Lower leg skin (tissue), 4 donors: ENCODE results near the gene ALX4. TPM values are rescaled to one million over a fixed set of nuclear protein-coding genes. Genes with fewer than 3 reads are reported as not detected.

Source experiments
- DNase-seq, 2 donors: peaks; one replicate each; pipeline ENCODE4 v3.0.0-alpha.2; 2019; ENCODE audit warnings: low spot score in 2 of 2
- H3K4me3 ChIP-seq: fragments of 200-600 bp; sonication (generic); 2 replicates; pipeline ENCODE4 v1.5.1; 2017; ENCODE audit warnings: mild to moderate bottlenecking, low read depth; ENCODE audit not compliant: poor library complexity, severe bottlenecking
- POLR2A ChIP-seq, 2 donors: fragments of 450-650 bp; IDR thresholded peaks; one replicate each; pipeline ENCODE4 v1.6.1; 2016 to 2017; ENCODE audit warnings: antibody characterized with exemption in 2 of 2, mild to moderate bottlenecking in 1 of 2, moderate library complexity in 1 of 2
- WGBS, 2 donors: methylation state at CpG; one replicate each; pipeline ENCODE4 v1.1.5; 2018; 5-methylcytosine and 5-hydroxymethylcytosine counted together
- intact Hi-C: fragments of 100-400 bp; cut with DNase I; formaldehyde crosslinking; loops from one replicate; pipeline ENCODE4 v1.15.0; 2023; ENCODE audit warnings: low total_unique reads
- total RNA-seq, 4 donors: library from RNA; depleted of rRNA; stranded (reverse); fragments of >200 nt; gene quantifications; one replicate each; pipeline ENCODE4 v1.1.0, GENCODE V29; 2016
- TF ChIP-seq, protein P1 (sequence below), 3 donors: fragments of 450-650 bp; IDR thresholded peaks; one replicate each; pipeline ENCODE4 v1.5.1; 2016; ENCODE audit warnings: antibody characterized with exemption in 3 of 3, mild to moderate bottlenecking in 3 of 3, moderate library complexity in 2 of 3

Gene ALX4
- total RNA-seq, 4 donors from 2014 or later = 0.04 to 1.7 (median 0.96) TPM; not detected in 1

DNA sequence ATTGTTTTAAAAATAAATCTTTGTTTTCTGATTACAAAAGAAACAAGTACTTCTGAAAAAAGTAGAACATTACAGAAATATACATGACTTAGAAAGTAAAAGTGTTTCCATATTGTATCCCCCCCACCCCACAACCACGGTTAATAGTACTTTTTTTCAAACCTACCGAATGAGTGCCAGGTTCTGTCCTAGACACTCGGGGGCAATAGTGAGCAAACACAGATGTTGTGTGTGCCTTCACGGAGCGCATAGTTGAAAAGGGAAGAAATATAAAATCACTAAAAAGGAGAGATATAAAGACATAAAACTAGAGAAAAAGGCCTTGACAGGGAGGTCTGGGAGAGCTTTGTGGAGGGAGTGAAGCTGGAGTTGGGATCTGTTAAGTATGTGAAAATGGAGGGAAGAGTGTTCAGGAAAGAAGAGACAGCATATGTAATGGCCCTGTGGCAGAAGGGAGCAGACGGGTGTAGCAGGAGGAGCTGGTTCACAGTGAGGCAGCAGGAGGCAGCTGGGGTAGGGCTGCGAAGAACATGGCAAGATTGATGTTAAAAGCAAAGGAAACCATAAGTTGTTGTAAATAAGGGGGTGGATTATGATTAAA lies 42.1 kb upstream of the ALX4 start:
- TF ChIP-seq, protein P1, sequence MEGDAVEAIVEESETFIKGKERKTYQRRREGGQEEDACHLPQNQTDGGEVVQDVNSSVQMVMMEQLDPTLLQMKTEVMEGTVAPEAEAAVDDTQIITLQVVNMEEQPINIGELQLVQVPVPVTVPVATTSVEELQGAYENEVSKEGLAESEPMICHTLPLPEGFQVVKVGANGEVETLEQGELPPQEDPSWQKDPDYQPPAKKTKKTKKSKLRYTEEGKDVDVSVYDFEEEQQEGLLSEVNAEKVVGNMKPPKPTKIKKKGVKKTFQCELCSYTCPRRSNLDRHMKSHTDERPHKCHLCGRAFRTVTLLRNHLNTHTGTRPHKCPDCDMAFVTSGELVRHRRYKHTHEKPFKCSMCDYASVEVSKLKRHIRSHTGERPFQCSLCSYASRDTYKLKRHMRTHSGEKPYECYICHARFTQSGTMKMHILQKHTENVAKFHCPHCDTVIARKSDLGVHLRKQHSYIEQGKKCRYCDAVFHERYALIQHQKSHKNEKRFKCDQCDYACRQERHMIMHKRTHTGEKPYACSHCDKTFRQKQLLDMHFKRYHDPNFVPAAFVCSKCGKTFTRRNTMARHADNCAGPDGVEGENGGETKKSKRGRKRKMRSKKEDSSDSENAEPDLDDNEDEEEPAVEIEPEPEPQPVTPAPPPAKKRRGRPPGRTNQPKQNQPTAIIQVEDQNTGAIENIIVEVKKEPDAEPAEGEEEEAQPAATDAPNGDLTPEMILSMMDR (IDR thresholded peaks at IDR 0.05) = no peak
- TF ChIP-seq POLR2A (IDR thresholded peaks at IDR 0.05) = no peak
- no peak for DNase-seq
- H3K4me3 ChIP-seq = no peak overlapping the region
- 71 to 78% methylated on average over 7 of the region's 7 CpGs for WGBS, 2 donors
- intact Hi-C loops = no loop called here

- DNase-seq = no peak
- 78% methylated on average over 9 of the region's 9 CpGs for WGBS, 2 donors
- H3K4me3 ChIP-seq = no peak overlapping the region
- intact Hi-C loops = no loop called here
- TF ChIP-seq, protein P1 (IDR thresholded peaks at IDR 0.05) = no peak
- no peak for TF ChIP-seq POLR2A (IDR thresholded peaks at IDR 0.05)
Measured at GRCh38 chr11:44351006-44351660, 41.2 kb upstream of the ALX4 start.

DNA sequence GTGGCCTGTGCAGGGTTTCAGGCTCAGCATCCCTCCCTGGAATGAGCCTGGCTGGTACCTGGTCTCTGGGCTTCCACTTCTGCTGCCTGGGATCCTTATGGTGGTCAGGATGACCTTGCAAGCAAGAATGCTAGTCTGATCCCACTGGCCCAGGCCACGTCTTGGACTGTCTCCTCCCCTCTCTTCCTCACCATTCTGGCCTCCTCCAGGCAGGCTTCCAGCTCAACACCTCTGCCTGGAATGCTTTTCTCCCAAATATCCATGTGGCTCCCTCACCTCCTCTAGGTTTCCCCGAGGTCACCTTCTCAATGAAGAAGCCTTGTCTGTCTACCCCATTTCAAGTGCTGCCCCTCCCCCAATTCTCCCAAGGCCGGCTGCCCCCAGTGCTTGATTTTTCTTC lies 39.4 kb upstream of the ALX4 start:
- H3K4me3 ChIP-seq = no peak overlapping the region
- intact Hi-C loops = no loop called here
- TF ChIP-seq, protein P1 (IDR thresholded peaks at IDR 0.05) = no peak
- no peak for TF ChIP-seq POLR2A (IDR thresholded peaks at IDR 0.05)
- WGBS, 2 donors = 69 to 95% methylated on average over 3 of the region's 3 CpGs
- no peak for DNase-seq

DNA sequence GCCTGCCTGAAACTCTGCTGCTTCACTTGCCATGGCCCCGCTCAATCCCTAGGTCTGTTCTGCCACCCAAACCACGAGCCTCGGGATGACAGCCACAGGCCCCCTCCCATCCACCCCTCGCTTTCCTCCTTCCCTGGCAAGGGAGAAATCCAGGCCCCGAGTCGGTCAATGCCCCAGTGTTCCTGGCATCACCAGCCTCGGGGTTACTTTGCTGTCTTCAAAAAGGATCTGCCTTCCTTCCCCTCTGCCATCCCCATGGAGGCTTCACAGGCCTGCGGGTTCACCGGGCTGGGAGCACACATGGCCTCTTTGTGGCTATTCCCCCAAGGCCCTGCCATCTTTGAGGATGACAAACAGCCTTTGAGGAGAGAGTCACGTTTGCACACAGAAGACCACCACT lies 38.8 kb upstream of the ALX4 start:
- no peak overlapping the region for H3K4me3 ChIP-seq
- TF ChIP-seq, protein P1 (IDR thresholded peaks at IDR 0.05) = no peak
- TF ChIP-seq POLR2A (IDR thresholded peaks at IDR 0.05) = no peak
- intact Hi-C loops = no loop called here
- WGBS, 2 donors = 74 to 79% methylated on average over 10 of the region's 10 CpGs
- DNase-seq = no peak

GRCh38 chr11:44348114-44348513 lies 38.2 kb upstream of the ALX4 start:
- no peak for DNase-seq
- intact Hi-C loops = no loop called here
- no peak for TF ChIP-seq POLR2A (IDR thresholded peaks at IDR 0.05)
- TF ChIP-seq, protein P1 (IDR thresholded peaks at IDR 0.05) = no peak
- WGBS, 2 donors = 48 to 100% methylated on average over 2 of the region's 2 CpGs
- no peak overlapping the region for H3K4me3 ChIP-seq
